Thoracic aorta (tissue), 2 donors: Measurements from ENCODE around the gene SPRN. TPM values are rescaled to one million over a fixed set of nuclear protein-coding genes. Genes with fewer than 3 reads are reported as not detected.

Experiments used
- ATAC-seq: fragments of 150-250 bp; one replicate; pipeline ENCODE4 v1.8.0; 2017; ENCODE audit warnings: low read depth; ENCODE audit not compliant: insufficient number of reproducible peaks, low FRiP score
- DNase-seq: peaks from one replicate; pipeline ENCODE4 v3.0.0-alpha.2; 2020; ENCODE audit warnings: low spot score
- H3K27ac ChIP-seq, 2 donors: fragments of 200-600 bp; sonication (generic); 1 replicate in 1 of 2; 2 replicates in 1 of 2; pipeline ENCODE4 v1.5.1; 2016; ENCODE audit warnings: mild to moderate bottlenecking in 2 of 2, moderate library complexity in 2 of 2
- H3K27me3 ChIP-seq: fragments of 200-600 bp; sonication (generic); replicated peaks from 2 replicates; pipeline ENCODE4 v1.6.0; 2016; ENCODE audit warnings: mild to moderate bottlenecking; ENCODE audit not compliant: insufficient read depth
- H3K36me3 ChIP-seq: fragments of 200-600 bp; sonication (generic); one replicate; pipeline ENCODE4 v1.5.1; 2016
- H3K4me1 ChIP-seq, 2 donors: fragments of 200-600 bp; sonication (generic); 1 replicate in 1 of 2; 2 replicates in 1 of 2; pipeline versions ENCODE4 v1.5.1 to v1.6.0; 2016; ENCODE audit warnings: low read depth in 2 of 2, mild to moderate bottlenecking in 1 of 2; ENCODE audit not compliant: control insufficient read depth in 1 of 2
- H3K4me3 ChIP-seq: fragments of 200-600 bp; sonication (generic); 2 replicates; pipeline ENCODE4 v1.5.1; 2016; ENCODE audit warnings: mild to moderate bottlenecking
- H3K9me3 ChIP-seq: fragments of 200-600 bp; sonication (generic); 2 replicates; pipeline ENCODE4 v1.5.1; 2016
- CTCF ChIP-seq: fragments of 200-600 bp; sonication (generic); IDR thresholded peaks from one replicate; pipeline ENCODE4 v1.5.1; 2019; ENCODE audit warnings: antibody characterized with exemption
- total RNA-seq, 2 donors: library from RNA; depleted of rRNA; stranded (reverse); fragments of >200 nt; gene quantifications; one replicate each; pipeline versions ENCODE4 v1.1.0 to v1.2.3, GENCODE V29; 2016

SPRN gene
- total RNA-seq, 2 donors from 2014 or later: not detected

- Histone ChIP-seq H3K4me1 (peaks cover 0 to 7% of the 10 kb centered on the region in 2 donors), H3K9me3 (no peaks in the 10 kb centered on the region), H3K27ac (no peak overlapping the region), H3K4me3 (no peak overlapping the region), H3K27me3 (no peaks in the 10 kb centered on the region), H3K36me3 (peaks cover 21% of the 10 kb centered on the region)
- DNase-seq (no peak), ATAC-seq (no peak)
- TF ChIP-seq CTCF: no peak
Measured at GRCh38 chr10:133422807-133423771, 1.3 kb downstream of the SPRN start.

GRCh38 chr10:133422223-133422806 is 2.1 kb downstream of the SPRN start:
- H3K9me3 ChIP-seq: no peaks in the 10 kb centered on the region
- no peaks in the 10 kb centered on the region for H3K27me3 ChIP-seq
- ATAC-seq (no peak), DNase-seq (no peak)
- peaks cover 21% of the 10 kb centered on the region for H3K36me3 ChIP-seq
- H3K4me1 ChIP-seq: peaks cover 0 to 7% of the 10 kb centered on the region in 2 donors
- H3K27ac ChIP-seq: no peak overlapping the region
- H3K4me3 ChIP-seq: no peak overlapping the region
- no peak for TF ChIP-seq CTCF

GRCh38 chr10:133421336-133422222 is 2.8 kb downstream of the SPRN start:
- DNase-seq (no peak), ATAC-seq (no peak)
- no peak for TF ChIP-seq CTCF
- Histone ChIP-seq H3K4me1 (peaks cover 0 to 7% of the 10 kb centered on the region in 2 donors), H3K36me3 (peaks cover 21% of the 10 kb centered on the region), H3K4me3 (no peak overlapping the region), H3K9me3 (no peaks in the 10 kb centered on the region), H3K27ac (no peak overlapping the region), H3K27me3 (no peaks in the 10 kb centered on the region)

- no peaks in the 10 kb centered on the region for H3K27me3 ChIP-seq
- H3K9me3 ChIP-seq: no peaks in the 10 kb centered on the region
- ATAC-seq (no peak), DNase-seq (no peak)
- no peak overlapping the region for H3K4me3 ChIP-seq
- H3K27ac ChIP-seq: no peak overlapping the region
- H3K4me1 ChIP-seq: peaks cover 0 to 7% of the 10 kb centered on the region in 2 donors
- peaks cover 23% of the 10 kb centered on the region for H3K36me3 ChIP-seq
- TF ChIP-seq CTCF: no peak
Measured at GRCh38 chr10:133420579-133420978, 3.8 kb downstream of the SPRN start.
